HG03280 (cell line): Measurements from ENCODE around the gene OR6B3.
"Not testable (repeated sequence)": the region's sequence is repeated elsewhere in the genome, so short reads cannot be mapped to it uniquely, and the experiment has no call there.

Experiments
- ATAC-seq: cut with Tn5 transposase; IDR thresholded peaks from one replicate; pipeline ENCODE4 v1.9.1; 2021; ENCODE audit warnings: mild to moderate bottlenecking, moderate library complexity; ENCODE audit not compliant: unreplicated experiment

OR6B3 gene

GRCh38 chr2:240045098-240045497 lies 8.2 kb downstream of the OR6B3 start:
- no peak for ATAC-seq

GRCh38 chr2:240044096-240044495 lies 9.2 kb downstream of the OR6B3 start:
- ATAC-seq, result not testable (repeated sequence)

- ATAC-seq, result no peak
These were observed 9.9 kb downstream of the OR6B3 start for GRCh38 chr2:240043279-240043989.

DNA sequence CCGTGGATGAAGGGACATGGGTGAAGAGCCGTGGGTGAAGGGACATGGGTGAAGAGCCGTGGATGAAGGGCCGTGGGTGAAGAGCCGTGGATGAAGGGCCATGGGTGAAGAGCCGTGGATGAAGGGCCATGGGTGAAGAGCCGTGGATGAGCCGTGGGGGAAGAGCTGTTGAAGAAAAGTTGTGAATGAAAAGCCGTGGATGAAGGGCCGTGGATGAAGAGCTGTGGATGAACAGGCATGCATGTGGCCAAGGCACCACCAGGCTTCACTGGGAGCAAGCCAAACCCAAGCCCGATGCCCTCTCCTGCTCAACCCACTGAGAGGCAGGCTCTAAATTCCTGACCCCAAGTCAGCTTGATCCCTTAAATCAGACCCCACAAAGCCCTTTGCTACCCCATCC lies 10.6 kb downstream of the OR6B3 start:
- ATAC-seq, result no peak

GRCh38 chr2:240041363-240041762 lies 12.0 kb downstream of the OR6B3 start:
- no peak for ATAC-seq

- ATAC-seq, result no peak
These were observed 16.0 kb downstream of the OR6B3 start for GRCh38 chr2:240037358-240037757.

GRCh38 chr2:240033330-240033678 lies 20.0 kb downstream of the OR6B3 start:
- ATAC-seq, result no peak

DNA sequence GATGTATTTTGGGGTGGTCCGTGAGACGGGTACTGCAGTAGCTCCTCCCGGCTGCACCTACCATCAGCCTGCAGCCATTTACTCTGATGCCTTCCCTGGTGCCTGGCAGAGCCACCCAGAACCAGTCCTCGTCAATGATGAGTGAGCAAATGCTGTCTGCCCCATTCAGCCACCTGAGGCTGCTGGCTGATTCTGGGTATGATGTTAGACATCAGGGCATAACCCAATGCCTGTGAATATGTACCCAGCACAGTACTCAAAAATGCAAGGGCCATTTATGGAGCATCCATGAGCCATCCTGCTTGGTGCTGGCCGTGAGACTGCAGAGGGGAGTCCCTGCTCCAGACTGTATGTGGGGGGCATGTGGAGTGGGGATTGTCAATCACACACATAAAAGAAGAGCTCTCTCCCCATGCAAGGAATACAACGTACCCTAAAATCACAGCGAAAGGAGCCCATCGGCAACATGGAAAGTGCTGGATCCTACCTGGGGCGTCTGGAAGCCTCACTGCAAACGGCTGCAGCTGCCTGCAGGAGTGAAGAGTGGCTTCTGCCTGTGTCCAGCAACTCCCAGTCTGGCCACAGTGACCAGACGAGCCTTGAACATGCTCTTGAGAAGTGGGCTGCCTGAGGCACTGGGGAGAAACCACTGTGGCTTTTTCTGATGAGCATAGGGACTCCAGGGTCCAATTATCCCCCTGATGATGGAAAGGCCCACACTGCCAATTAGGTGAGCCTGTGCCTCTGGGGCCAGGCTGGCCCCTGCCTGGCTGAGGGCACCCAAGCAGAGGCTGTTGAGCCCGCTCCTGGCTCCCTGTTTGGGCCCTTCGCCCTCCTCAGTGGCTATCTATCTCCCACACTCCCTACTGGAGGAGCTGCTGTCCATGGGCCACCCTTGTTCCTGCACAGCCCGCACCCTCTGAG lies 20.7 kb downstream of the OR6B3 start:
- no peak for ATAC-seq

DNA sequence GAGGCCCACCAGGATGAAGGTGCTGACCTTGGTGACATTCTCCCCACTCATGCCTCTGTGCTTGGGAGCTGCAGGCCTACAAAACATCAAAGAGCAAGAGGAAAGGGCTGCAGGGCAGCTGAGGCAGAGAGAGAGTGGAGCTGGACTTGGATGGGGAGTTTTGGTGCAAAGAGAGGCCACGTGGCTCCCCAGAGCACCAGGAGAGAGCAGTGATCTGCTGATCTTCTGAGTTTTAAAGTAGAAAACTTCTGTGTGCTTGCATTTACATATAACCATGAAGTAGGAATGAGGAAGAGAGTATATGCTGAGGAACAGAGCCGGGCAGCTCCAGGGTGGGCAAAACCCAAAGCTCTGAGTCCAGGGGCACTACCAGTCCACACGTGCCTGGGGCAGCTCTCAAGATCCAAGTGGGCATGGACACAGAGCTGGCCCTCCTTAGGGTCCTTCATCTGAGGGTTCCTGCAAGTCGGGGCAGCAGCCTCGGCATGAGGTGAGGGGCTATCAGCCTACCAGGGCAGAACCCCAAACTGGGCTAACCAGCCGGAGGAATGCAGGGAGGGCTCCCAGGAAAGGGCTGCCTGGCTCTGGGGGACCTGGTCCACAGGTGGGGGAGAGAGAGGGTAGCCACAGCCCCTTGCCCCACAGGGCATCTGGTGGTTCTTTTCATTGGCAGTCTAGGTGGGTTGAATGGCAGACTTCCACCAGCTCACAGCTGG lies 22.8 kb downstream of the OR6B3 start, which contains the start of gene OR6B2:
OR6B2 (minus strand) TSS at position 51 of the 716 bp plus-strand sequence; CDS start at position 51, 0 bp downstream.
- no peak for ATAC-seq

DNA sequence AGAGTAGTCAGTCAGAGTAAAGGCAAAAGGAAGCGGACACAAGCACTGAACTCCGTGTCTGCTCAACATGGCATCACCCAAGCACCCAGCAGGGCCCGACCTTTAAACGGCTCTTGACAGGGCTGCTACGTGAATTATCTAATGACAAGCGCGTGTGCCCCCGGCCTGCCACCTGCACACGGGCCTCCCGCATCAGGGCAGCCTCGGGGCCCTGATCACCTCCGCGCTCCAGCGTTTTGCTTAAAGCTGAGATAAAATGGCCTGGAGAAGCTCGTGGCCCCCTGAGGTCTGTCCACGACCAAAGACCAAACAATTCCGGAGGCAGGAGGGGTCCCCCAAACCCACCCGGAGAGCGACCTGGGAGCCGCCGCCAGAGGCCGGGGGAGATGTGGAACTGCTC lies 28.6 kb downstream of the OR6B3 start:
- peak; percentile 26 for ATAC-seq

- ATAC-seq, result no peak
These were observed 29.5 kb downstream of the OR6B3 start for GRCh38 chr2:240023792-240024191.

DNA sequence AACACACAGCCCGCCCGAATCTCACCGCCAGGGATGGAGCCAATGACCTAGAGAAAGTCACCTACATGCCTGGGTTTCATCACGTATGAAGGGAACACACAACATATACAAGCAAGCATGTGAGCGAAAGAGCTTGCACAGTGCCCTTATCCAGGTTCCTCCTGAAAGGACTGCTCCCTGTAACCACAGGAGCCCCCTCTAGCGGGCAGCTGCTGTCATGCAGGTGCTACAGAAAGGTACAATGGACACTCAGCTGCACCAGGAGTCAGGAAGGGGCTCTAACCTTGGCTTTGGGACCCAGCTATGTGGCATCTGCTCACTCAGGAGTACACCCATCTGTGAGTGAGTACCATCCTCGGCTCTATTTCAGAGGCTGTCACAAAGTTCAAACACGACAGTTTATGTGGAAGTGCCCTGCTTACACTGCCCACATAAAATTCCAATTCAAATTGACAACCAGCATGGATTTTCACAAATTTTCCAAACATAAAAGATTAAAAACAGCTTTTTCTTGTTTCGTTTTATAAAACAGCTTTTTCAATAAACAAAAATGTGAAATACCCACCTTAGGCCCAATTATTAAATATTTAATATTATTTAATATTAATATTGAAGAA lies 31.7 kb downstream of the OR6B3 start:
- no peak for ATAC-seq

- no peak for ATAC-seq
These were observed 35.1 kb downstream of the OR6B3 start for GRCh38 chr2:240018071-240018750.

- no peak for ATAC-seq
These were observed 39.0 kb downstream of the OR6B3 start for GRCh38 chr2:240014327-240014726.

DNA sequence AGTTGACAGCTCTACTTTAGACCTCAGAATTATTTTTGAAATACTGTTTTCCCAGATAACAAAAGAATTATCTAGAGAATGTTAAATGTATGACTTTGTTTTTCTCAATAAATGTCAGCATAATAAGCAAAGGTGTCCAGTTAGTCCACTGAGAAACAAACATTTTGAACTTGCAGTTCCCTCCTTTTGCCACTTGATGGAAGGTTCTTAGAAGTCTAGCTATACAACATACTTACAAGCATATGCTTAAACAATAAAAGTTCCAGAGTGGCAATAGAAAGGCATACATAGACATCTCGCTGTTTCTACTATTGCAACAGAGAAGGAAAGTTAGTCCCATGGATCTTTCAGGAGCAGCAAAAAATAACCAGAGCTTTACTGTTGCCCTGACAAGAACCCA lies 40.0 kb downstream of the OR6B3 start:
- ATAC-seq, result no peak

DNA sequence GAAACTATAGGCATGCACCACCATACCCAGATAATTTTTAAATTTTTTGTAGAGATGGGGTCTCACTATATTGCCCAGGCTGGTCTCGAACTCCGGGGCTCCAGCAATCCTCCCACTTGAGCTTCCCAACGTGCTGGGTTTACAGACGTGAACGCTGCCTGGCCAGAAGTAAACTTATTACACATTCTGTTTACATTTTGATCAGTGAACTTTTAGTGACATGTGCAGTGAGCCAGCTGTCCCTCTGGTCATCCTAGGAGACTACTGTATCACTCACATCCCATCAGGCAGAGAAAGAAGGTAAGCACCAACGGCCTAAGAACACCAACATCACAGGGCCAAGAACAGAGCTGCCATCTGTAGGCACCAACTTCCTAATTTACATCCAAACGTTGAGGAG lies 50.3 kb downstream of the OR6B3 start:
- ATAC-seq, result no peak

DNA sequence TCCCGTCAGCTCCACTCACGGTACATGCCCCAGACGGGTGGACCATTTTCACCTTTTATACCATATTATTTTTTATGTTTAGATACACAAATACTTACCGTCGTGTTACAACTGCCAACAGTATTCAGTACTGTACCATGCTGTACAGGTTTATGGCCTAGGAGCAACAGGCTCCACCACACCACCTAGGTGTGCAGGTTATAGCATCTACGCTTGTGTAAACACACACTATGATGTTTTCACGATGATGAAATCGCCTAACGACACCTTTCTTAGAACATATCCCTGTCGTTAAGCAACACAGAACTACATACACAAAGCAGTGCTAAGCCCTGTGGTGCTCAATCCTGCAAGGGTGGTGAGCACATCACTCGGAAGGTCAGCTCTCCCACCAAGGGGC lies 52.6 kb downstream of the OR6B3 start:
- ATAC-seq, result no peak

GRCh38 chr2:239997686-239998409 lies 55.5 kb downstream of the OR6B3 start:
- ATAC-seq, result no peak
